Kidney epithelial cell (primary cell): Measurements from ENCODE around the gene TENM3. TPM values are rescaled to one million over a fixed set of nuclear protein-coding genes. Genes with fewer than 3 reads are reported as not detected.
A peak's percentile ranks its signal among the peaks of the same experiment; 100 is the strongest.
"Not testable (repeated sequence)": the region's sequence is repeated elsewhere in the genome, so short reads cannot be mapped to it uniquely, and the experiment has no call there.

Experiments
- DNase-seq: peaks from one replicate; pipeline ENCODE4 v3.0.0-alpha.2; 2010; ENCODE audit warnings: low read depth
- H3K27me3 ChIP-seq: 2 replicates; pipeline ENCODE4 v1.6.0; 2011; ENCODE audit warnings: low read length; ENCODE audit not compliant: control insufficient read depth, insufficient read depth
- H3K36me3 ChIP-seq: 2 replicates; pipeline ENCODE4 v1.5.1; 2011; ENCODE audit warnings: low read length; ENCODE audit not compliant: control insufficient read depth, insufficient read depth
- H3K4me3 ChIP-seq: 2 replicates; pipeline ENCODE4 v1.5.1; 2011; ENCODE audit warnings: low read depth, mild to moderate bottlenecking, control low read depth, low read length
- total RNA-seq: library from RNA; depleted of rRNA; stranded (reverse); fragments of >200 nt; gene quantifications from 2 replicates; pipeline ENCODE4 v1.2.3, GENCODE V29; 2015
- TF ChIP-seq, protein P1 (sequence below): IDR thresholded peaks from 2 replicates; pipeline ENCODE4 v1.5.1; 2011; ENCODE audit warnings: mild to moderate bottlenecking, moderate library complexity, low read length, control low read depth, inconsistent platforms; ENCODE audit not compliant: insufficient read depth, poor library complexity, severe bottlenecking

The TENM3 gene
- total RNA-seq, 1 donor from 2014 or later: 11.2 TPM

DNA sequence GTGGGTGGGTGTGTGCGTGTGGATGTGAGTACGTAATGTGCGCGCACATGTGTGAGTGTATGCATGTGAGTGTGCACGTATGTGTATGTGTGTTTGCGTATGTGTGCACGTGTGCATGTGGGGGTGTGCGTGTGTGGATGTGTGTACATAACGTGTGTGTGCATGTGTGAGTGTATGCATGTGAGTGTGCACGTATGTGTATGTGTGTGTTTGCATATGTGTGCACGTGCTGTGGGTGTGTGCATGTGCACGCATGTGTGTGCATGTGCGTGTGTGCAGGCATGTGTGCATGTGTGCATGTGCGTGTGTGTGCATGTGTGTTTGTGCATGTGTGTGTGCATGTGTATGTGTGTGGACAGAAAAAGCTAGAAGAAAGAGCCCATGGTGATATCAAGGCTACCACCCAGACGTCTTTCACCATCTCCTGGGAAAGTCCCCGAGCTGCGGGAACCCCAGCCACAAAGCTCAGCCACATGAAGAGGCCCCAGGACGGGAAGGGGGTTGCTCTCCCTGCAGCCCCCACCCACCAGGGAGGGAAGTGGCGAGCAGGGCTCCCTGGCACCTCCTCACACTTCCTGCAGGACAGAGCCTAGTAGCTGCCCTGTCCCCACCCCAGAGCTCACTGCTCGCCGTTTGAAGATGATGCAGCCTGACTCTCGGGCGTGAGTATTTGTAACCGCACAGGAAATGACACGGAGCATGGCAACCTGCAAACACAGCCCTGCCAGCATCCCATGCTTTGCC, 565.6 kb downstream of the TENM3 start:
- no peak for DNase-seq
- no peak overlapping the region for H3K4me3 ChIP-seq
- H3K36me3 ChIP-seq: no peaks in the 10 kb centered on the region
- H3K27me3 ChIP-seq: no peaks in the 10 kb centered on the region
- TF ChIP-seq, protein P1, sequence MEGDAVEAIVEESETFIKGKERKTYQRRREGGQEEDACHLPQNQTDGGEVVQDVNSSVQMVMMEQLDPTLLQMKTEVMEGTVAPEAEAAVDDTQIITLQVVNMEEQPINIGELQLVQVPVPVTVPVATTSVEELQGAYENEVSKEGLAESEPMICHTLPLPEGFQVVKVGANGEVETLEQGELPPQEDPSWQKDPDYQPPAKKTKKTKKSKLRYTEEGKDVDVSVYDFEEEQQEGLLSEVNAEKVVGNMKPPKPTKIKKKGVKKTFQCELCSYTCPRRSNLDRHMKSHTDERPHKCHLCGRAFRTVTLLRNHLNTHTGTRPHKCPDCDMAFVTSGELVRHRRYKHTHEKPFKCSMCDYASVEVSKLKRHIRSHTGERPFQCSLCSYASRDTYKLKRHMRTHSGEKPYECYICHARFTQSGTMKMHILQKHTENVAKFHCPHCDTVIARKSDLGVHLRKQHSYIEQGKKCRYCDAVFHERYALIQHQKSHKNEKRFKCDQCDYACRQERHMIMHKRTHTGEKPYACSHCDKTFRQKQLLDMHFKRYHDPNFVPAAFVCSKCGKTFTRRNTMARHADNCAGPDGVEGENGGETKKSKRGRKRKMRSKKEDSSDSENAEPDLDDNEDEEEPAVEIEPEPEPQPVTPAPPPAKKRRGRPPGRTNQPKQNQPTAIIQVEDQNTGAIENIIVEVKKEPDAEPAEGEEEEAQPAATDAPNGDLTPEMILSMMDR: no peak

DNA sequence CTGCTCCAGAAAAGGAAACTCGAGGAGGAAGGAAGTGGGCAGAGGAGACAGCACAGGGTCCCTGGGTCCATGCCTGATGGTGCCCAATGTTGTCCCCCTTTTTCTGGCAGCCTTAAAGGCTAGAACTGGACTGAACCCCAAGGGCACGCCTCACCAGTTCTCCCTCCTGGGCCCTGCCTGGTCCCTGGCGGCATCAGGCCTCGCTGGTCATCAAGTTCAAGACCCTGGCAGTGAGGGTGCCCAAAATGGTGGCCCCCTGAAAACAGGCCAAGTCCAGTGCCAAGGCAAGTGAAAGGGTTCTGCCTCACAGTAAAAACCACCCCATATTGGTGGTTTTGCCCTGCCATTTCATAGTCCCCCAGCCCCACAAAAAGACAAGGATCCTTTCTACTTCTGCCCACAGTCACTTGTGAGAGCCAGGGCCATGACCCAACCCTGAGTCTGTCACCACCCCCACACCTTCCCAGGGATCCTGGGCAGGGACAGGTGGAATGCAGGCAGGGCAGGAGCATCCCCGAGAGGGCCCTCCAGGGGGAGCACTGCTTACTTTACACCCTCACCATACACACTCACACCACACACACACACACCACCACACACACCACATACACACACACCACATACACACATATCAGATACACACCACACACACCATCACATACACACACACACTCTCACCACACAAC, 566.4 kb downstream of the TENM3 start:
- TF ChIP-seq, protein P1: peak; percentile 26
- H3K4me3 ChIP-seq: no peak overlapping the region
- DNase-seq: no peak
- H3K36me3 ChIP-seq: no peaks in the 10 kb centered on the region
- no peaks in the 10 kb centered on the region for H3K27me3 ChIP-seq

DNA sequence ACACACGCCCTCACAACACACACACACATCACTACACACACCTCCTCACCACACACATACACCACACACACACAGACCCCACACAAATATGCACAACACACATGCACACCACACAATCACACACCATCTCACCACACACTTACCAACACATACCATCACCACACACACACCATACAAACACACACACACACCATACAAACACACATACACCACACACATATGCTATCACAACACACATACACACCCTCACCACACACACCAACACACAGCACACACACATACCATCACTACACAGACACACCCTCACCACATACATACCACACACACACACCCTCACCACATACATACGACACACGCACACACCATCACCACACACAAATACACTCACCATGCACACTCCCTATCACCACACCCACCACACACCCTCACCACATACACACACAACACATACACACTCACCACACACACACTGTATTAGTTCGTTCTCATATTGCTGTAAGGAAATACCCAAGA, 567.0 kb downstream of the TENM3 start:
- TF ChIP-seq, protein P1: no peak
- no peaks in the 10 kb centered on the region for H3K36me3 ChIP-seq
- H3K4me3 ChIP-seq: no peak overlapping the region
- no peaks in the 10 kb centered on the region for H3K27me3 ChIP-seq
- no peak for DNase-seq

DNA sequence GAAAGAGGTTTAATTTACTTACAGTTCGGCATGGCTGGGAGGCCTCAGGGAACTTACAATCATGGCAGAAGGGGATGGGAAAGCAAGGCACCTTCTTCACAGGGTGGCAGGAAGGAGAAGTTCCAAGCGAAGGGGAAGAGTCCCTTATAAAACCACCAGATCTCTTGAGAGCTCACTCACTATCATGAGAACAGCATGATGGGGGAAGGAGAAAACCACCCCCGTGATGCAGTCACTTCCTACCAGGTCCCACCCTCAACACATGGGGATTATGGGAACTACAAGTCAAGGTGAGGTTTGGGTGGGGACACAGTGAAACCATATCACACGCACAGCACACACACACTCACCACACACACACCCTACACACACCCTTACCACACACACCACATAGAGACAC, 569.7 kb downstream of the TENM3 start:
- DNase-seq: no peak
- Histone ChIP-seq H3K27me3 (no peaks in the 10 kb centered on the region), H3K36me3 (no peaks in the 10 kb centered on the region), H3K4me3 (no peak overlapping the region)
- TF ChIP-seq, protein P1: no peak

DNA sequence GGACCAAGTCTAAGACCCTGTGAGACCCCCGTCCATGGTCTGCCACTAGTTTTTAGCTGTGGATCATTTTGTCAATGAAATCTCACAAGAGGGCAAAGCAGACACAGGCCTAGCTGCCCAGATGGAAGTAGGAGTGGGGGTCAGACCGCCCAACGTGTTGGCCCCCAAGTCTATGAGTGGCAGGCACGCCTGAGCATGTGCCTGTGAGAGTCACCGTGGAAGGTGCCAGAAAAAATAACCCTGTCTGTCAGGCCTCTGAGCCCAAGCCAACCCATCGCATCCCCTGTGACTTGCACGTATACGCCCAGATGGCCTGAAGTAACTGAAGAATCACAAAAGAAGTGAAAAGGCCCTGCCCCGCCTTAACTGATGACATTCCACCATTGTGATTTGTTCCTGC, 570.9 kb downstream of the TENM3 start:
- not testable (repeated sequence) for H3K4me3 ChIP-seq, DNase-seq

DNA sequence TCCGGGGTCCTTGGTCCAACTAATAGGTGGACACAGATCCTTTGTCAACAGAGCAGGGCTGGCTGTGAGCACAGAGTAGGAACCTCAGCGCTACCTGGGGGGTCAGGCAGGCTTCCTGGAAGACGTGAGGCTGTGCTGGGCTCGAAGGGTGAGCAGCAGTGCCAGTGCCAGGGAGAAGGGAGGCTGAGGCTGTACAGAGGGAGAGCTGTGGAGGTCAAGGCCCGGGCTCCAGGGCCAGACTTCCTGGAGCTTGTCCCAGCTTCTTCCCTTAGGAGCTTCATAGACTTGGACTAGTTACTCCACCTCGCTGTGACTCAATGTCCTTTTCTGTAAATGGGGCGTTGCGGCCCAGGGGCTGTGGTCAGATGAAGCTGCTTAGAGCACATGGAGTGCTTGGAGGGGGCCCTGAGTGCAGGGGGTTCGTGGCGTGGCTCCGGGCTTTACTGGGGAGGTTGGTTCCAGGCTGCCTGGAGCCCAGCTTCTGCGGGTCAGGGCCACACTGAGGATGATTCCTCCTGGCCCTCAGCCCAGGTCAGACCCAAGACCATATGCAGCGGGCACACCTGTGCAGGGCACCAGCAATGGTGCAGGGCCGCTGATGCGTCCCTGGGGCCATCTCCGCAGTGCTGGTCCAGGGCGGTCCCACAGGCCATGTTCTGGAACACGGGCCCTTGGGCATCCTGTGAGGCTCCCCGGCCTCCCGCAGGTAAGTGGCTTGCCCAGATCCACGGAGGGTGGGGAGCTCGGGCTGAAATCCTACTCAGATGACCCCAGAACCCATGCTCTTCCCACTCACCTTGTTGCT, 575.9 kb downstream of the TENM3 start:
- TF ChIP-seq, protein P1: no peak
- no peaks in the 10 kb centered on the region for H3K36me3 ChIP-seq
- no peaks in the 10 kb centered on the region for H3K27me3 ChIP-seq
- no peak overlapping the region for H3K4me3 ChIP-seq
- no peak for DNase-seq

More for the DNA sequence above, 570.9 kb downstream of the TENM3 start:
- H3K36me3 ChIP-seq, H3K27me3 ChIP-seq: not testable (repeated sequence)
